Ishikawa (cell line): ENCODE data around the gene PRPF19.

Source experiments
- CEBPB ChIP-seq: IDR thresholded peaks from 2 replicates; pipeline ENCODE4 v1.6.1; 2012
- CREB1 ChIP-seq: IDR thresholded peaks from 2 replicates; pipeline ENCODE4 v1.6.1; 2012; ENCODE audit warnings: low read depth
- EGR1 ChIP-seq: IDR thresholded peaks from 2 replicates; pipeline ENCODE4 v1.6.1; 2012
- EP300 ChIP-seq: IDR thresholded peaks from 2 replicates; pipeline ENCODE4 v1.6.1; 2012; ENCODE audit warnings: borderline replicate concordance
- FOXM1 ChIP-seq: IDR thresholded peaks from 2 replicates; pipeline ENCODE4 v1.6.1; 2012; ENCODE audit warnings: low read depth, borderline replicate concordance
- MAX ChIP-seq: IDR thresholded peaks from 2 replicates; pipeline ENCODE4 v1.6.1; 2012
- NFIC ChIP-seq: IDR thresholded peaks from 2 replicates; pipeline ENCODE4 v1.6.1; 2012
- RAD21 ChIP-seq: IDR thresholded peaks from 2 replicates; pipeline ENCODE4 v1.6.1; 2012; ENCODE audit warnings: low read depth
- TAF1 ChIP-seq: IDR thresholded peaks from 2 replicates; pipeline ENCODE4 v1.6.1; 2012; ENCODE audit warnings: low read depth, mild to moderate bottlenecking
- TCF12 ChIP-seq: IDR thresholded peaks from 2 replicates; pipeline ENCODE4 v1.6.1; 2012; ENCODE audit warnings: low read depth
- TEAD4 ChIP-seq: IDR thresholded peaks from 2 replicates; pipeline ENCODE4 v1.6.1; 2012
- USF1 ChIP-seq: IDR thresholded peaks from 2 replicates; pipeline ENCODE4 v1.6.1; 2012
- YY1 ChIP-seq: IDR thresholded peaks from 2 replicates; pipeline ENCODE4 v1.6.1; 2012; ENCODE audit warnings: low read depth
- ZBTB7A ChIP-seq: IDR thresholded peaks from 2 replicates; pipeline ENCODE4 v1.6.1; 2012; ENCODE audit warnings: low read depth
- TF ChIP-seq, protein P1 (sequence below): IDR thresholded peaks from 2 replicates; pipeline ENCODE4 v1.6.1; 2012; ENCODE audit warnings: low read depth, mild to moderate bottlenecking

Gene PRPF19

GRCh38 chr11:60924906-60925853, 18.8 kb upstream of the PRPF19 start:
- TF ChIP-seq TCF12 (no peak), ZBTB7A (no peak; the same call in 1 of the 2 replicates), NFIC (no peak), CEBPB (no peak), RAD21 (no peak), YY1 (no peak), EP300 (no peak), CREB1 (no peak), EGR1 (no peak), USF1 (no peak), TAF1 (no peak), TEAD4 (no peak), FOXM1 (no peak)
- TF ChIP-seq, protein P1, sequence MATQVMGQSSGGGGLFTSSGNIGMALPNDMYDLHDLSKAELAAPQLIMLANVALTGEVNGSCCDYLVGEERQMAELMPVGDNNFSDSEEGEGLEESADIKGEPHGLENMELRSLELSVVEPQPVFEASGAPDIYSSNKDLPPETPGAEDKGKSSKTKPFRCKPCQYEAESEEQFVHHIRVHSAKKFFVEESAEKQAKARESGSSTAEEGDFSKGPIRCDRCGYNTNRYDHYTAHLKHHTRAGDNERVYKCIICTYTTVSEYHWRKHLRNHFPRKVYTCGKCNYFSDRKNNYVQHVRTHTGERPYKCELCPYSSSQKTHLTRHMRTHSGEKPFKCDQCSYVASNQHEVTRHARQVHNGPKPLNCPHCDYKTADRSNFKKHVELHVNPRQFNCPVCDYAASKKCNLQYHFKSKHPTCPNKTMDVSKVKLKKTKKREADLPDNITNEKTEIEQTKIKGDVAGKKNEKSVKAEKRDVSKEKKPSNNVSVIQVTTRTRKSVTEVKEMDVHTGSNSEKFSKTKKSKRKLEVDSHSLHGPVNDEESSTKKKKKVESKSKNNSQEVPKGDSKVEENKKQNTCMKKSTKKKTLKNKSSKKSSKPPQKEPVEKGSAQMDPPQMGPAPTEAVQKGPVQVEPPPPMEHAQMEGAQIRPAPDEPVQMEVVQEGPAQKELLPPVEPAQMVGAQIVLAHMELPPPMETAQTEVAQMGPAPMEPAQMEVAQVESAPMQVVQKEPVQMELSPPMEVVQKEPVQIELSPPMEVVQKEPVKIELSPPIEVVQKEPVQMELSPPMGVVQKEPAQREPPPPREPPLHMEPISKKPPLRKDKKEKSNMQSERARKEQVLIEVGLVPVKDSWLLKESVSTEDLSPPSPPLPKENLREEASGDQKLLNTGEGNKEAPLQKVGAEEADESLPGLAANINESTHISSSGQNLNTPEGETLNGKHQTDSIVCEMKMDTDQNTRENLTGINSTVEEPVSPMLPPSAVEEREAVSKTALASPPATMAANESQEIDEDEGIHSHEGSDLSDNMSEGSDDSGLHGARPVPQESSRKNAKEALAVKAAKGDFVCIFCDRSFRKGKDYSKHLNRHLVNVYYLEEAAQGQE = no peak

DNA sequence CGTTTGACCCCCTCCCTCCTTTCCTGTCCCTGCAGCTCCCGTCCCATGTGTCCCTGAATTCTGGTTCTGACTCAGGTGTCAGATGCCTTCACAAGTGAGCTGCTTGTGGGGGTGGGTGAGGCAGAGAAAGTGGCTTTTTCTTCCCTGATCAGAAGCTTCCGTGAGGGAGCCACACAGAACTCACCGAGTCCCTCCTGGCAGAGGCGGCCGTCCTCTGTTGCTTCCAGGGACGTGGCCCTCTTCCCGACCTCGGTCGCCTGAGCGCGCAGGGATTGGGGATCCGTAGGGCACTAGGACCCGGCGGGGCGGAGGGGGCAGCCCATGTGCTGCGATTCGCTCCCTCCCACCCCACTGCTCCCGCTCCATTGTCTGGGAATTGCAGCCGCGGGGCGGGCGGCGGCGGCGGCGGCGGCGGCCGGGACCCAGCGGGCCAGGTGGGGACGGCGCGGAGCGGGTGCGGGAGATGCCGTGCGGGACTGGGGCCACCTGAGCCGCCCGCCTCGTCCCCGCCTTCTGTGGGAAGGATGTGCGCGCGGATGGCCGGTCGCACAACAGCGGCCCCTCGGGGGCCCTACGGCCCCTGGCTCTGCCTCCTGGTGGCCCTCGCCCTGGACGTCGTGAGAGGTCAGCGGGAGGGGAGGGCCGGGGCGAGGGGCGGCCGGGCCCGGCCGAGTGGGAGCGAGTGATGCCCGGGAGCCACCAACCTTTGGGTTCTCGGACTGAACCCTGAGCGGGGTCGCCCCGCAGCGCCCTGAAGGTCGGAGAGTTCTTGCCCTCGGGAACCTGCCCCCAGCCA, 17.9 kb upstream of the PRPF19 start, which contains the start of gene TMEM132A:
TSS of gene TMEM132A (plus strand) at position 351 of the 796 bp plus-strand sequence. CDS start at position 525, 174 bp downstream.
- no peak for TF ChIP-seq EGR1
- 0 out of 2 replicates have a peak, but pooled peaks have one; percentile 26 for TF ChIP-seq YY1
- TF ChIP-seq MAX = peak; percentile 95
- no peak for TF ChIP-seq CREB1
- peak; percentile 82 for TF ChIP-seq USF1
- peak; percentile 49; the same call in 1 of the 2 replicates for TF ChIP-seq EP300
- TF ChIP-seq CEBPB = no peak
- no peak; the same call in 1 of the 2 replicates for TF ChIP-seq RAD21
- peak; percentile 84 for TF ChIP-seq ZBTB7A
- peak; percentile 19; the same call in 1 of the 2 replicates for TF ChIP-seq TCF12
- TF ChIP-seq FOXM1 = no peak
- no peak for TF ChIP-seq NFIC
- TF ChIP-seq, protein P1 = no peak
- 0 out of 2 replicates have a peak, but pooled peaks have one; percentile 44 for TF ChIP-seq TAF1
- 0 out of 2 replicates have a peak, but pooled peaks have one; percentile 11 for TF ChIP-seq TEAD4

- no peak; the same call in 1 of the 2 replicates for TF ChIP-seq TEAD4
- no peak for TF ChIP-seq TAF1
These were observed 17.4 kb upstream of the PRPF19 start for GRCh38 chr11:60923800-60924109.

GRCh38 chr11:60923326-60923725, 16.9 kb upstream of the PRPF19 start:
- TF ChIP-seq ZBTB7A (no peak), FOXM1 (no peak), EGR1 (no peak), TAF1 (no peak), NFIC (no peak), EP300 (no peak), YY1 (no peak), RAD21 (no peak), USF1 (no peak), TEAD4 (no peak), CREB1 (no peak), CEBPB (no peak), MAX (no peak), TCF12 (no peak)
- TF ChIP-seq, protein P1 = no peak
